ENCODE measurements around the gene HECTD1.

GRCh38 chr14:31223331-31223730, 15.7 kb upstream of the HECTD1 start:
- no peak for TF ChIP-seq POLR2AphosphoS5 (IDR thresholded peaks at IDR 0.05; ENCODE audit: insufficient read depth in 1 of 2, low read depth in 1 of 2)
- TF ChIP-seq CTCF (IDR thresholded peaks at IDR 0.05): no peak
